Measurements from ENCODE around the gene GRPEL2. TPM values are rescaled to one million over a fixed set of nuclear protein-coding genes. Genes with fewer than 3 reads are reported as not detected.

The GRPEL2 gene
- total and polyA plus RNA-seq, 2 of the 8 experiments (the other 6 are each of a cell fraction or from before 2014, with no cell fraction given) = 11.2 to 52.2 TPM

GRCh38 chr5:149352169-149352568 lies 6.9 kb downstream of the GRPEL2 start (continued):
- no peak for TF ChIP-seq POLR2AphosphoS5 (IDR thresholded peaks at IDR 0.05; ENCODE audit: low read depth, low read length)

Data from H1 (cell line).